Dermis blood vessel endothelial cell (primary cell): ENCODE results near the gene RAE1. TPM values are rescaled to one million over a fixed set of nuclear protein-coding genes. Genes with fewer than 3 reads are reported as not detected.
"Not testable (repeated sequence)": the region's sequence is repeated elsewhere in the genome, so short reads cannot be mapped to it uniquely, and the experiment has no call there.

ENCODE experiments used
- DNase-seq: peaks from one replicate; pipeline ENCODE4 v3.0.0; 2010
- total RNA-seq: library from RNA; depleted of rRNA; stranded (reverse); fragments of >200 nt; gene quantifications from 2 replicates; pipeline ENCODE4 v1.2.3, GENCODE V29; 2014

RAE1 gene
- total RNA-seq, 1 donor from 2014 or later = 41.4 TPM

- DNase-seq = no peak
Measured at GRCh38 chr20:57417051-57417689, 66.1 kb downstream of the RAE1 start.

GRCh38 chr20:57417830-57418780, 67.0 kb downstream of the RAE1 start:
- DNase-seq = no peak

GRCh38 chr20:57419479-57419878, 68.4 kb downstream of the RAE1 start:
- not testable (repeated sequence) for DNase-seq

- no peak for DNase-seq
Measured at GRCh38 chr20:57420571-57421252, 69.7 kb downstream of the RAE1 start.

GRCh38 chr20:57421253-57422220, 70.5 kb downstream of the RAE1 start:
- DNase-seq = no peak

GRCh38 chr20:57422254-57422653, 71.2 kb downstream of the RAE1 start:
- no peak for DNase-seq

- DNase-seq = no peak
Measured at GRCh38 chr20:57425150-57426013, 74.3 kb downstream of the RAE1 start.

- no peak for DNase-seq
Measured at GRCh38 chr20:57426271-57426689, 75.2 kb downstream of the RAE1 start.

- no peak for DNase-seq
Measured at GRCh38 chr20:57426831-57427230, 75.8 kb downstream of the RAE1 start.

- no peak for DNase-seq
Measured at GRCh38 chr20:57428324-57429158, 77.5 kb downstream of the RAE1 start.

Other genes with a start within 250 kb of the RAE1 start
- gene BMP7, start 84.6 kb upstream of the RAE1 start, total RNA-seq = not detected in 2 replicates
- not detected in 2 replicates for gene SPO11, start 21.5 kb upstream of the RAE1 start, total RNA-seq
- 13.8 and 21.6 TPM in 2 replicates for gene RBM38, start 40.1 kb downstream of the RAE1 start, total RNA-seq
- not detected in 2 replicates for gene CTCFL, start 173.9 kb downstream of the RAE1 start, total RNA-seq
- not detected in 2 replicates for gene PCK1, start 209.9 kb downstream of the RAE1 start, total RNA-seq